HG03439 (cell line): ENCODE data around the gene USH2A.

Experiments
- ATAC-seq: cut with Tn5 transposase; IDR thresholded peaks from one replicate; pipeline ENCODE4 v1.9.1; 2021; ENCODE audit warnings: mild to moderate bottlenecking, moderate library complexity; ENCODE audit not compliant: unreplicated experiment

USH2A gene

GRCh38 chr1:215797859-215798258 is 625.4 kb downstream of the USH2A start:
- no peak for ATAC-seq

GRCh38 chr1:215794156-215794555 is 629.1 kb downstream of the USH2A start:
- no peak for ATAC-seq

- ATAC-seq: no peak
Measured at GRCh38 chr1:215793180-215793579, 630.1 kb downstream of the USH2A start.

- no peak for ATAC-seq
Measured at GRCh38 chr1:215792446-215792845, 630.8 kb downstream of the USH2A start.

- no peak for ATAC-seq
Measured at GRCh38 chr1:215789981-215790380, 633.3 kb downstream of the USH2A start.

GRCh38 chr1:215786997-215787396 is 636.3 kb downstream of the USH2A start:
- ATAC-seq: no peak

GRCh38 chr1:215780641-215781040 is 642.6 kb downstream of the USH2A start:
- ATAC-seq: no peak

GRCh38 chr1:215780139-215780538 is 643.1 kb downstream of the USH2A start:
- ATAC-seq: no peak

GRCh38 chr1:215779729-215780128 is 643.5 kb downstream of the USH2A start:
- no peak for ATAC-seq

GRCh38 chr1:215777370-215777925 is 645.8 kb downstream of the USH2A start:
- ATAC-seq: no peak

GRCh38 chr1:215776336-215776735 is 646.9 kb downstream of the USH2A start:
- ATAC-seq: no peak

GRCh38 chr1:215772151-215772550 is 651.1 kb downstream of the USH2A start:
- no peak for ATAC-seq

GRCh38 chr1:215768303-215768702 is 654.9 kb downstream of the USH2A start:
- no peak for ATAC-seq

- no peak for ATAC-seq
Measured at GRCh38 chr1:215767761-215768160, 655.5 kb downstream of the USH2A start.

- no peak for ATAC-seq
Measured at GRCh38 chr1:215766521-215766920, 656.7 kb downstream of the USH2A start.

- ATAC-seq: no peak
Measured at GRCh38 chr1:215765833-215766232, 657.4 kb downstream of the USH2A start.

GRCh38 chr1:215761446-215761845 is 661.8 kb downstream of the USH2A start:
- no peak for ATAC-seq

- ATAC-seq: no peak
Measured at GRCh38 chr1:215754112-215754511, 669.1 kb downstream of the USH2A start.

- ATAC-seq: no peak
Measured at GRCh38 chr1:215749414-215749813, 673.8 kb downstream of the USH2A start.

- no peak for ATAC-seq
Measured at GRCh38 chr1:215748431-215748830, 674.8 kb downstream of the USH2A start.

- ATAC-seq: no peak
Measured at GRCh38 chr1:215744419-215744818, 678.8 kb downstream of the USH2A start.

GRCh38 chr1:215739025-215739424 is 684.2 kb downstream of the USH2A start:
- ATAC-seq: no peak

- no peak for ATAC-seq
Measured at GRCh38 chr1:215731699-215732098, 691.5 kb downstream of the USH2A start.
